ENCODE data around the gene DENND11.
A peak's percentile ranks its signal among the peaks of the same experiment; 100 is the strongest.
"Not testable (repeated sequence)": the region's sequence is repeated elsewhere in the genome, so short reads cannot be mapped to it uniquely, and the experiment has no call there.

The DENND11 gene

GRCh38 chr7:141706239-141707064 is 4.5 kb upstream of the DENND11 start:
- no peak for DNase-seq

DNA sequence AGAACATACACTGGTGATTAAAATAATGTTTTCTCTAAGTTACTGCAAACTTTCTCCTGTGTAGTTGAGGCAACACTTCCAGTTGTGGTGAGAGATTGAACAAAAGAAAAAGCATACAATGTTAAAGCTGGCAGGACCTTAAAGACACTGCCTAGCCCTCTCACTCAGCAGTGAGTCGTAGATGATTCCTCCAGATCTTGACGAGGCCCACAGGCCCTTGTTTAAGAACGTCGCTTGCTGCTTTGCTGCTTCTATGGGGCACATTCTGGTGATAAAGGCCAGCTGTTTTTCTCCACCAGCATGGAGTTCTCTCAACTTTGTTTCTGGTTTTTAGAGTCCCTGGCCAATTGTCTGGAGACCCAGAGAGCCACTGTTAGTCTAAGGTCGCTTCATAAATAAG is 2.8 kb upstream of the DENND11 start:
- DNase-seq, result no peak

DNA sequence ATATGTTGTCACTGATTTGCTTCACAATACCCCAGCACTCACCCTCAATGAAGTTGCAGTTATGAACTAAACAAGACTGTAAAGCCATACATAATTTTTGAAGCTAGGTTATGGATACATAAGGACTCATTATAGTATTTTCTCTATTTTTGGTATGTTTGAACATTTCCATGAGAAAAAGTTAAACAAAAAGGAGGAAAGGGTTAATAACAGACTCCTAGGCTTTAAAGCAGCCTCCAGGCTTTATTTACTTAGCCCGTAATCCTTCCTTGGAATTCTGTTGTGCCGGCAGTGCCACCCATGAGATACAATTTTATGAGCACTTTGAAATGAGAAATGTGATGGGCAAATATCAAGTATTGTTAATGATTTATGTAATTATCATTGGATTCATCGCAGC is 2.1 kb upstream of the DENND11 start:
- no peak for DNase-seq

- no peak for DNase-seq
These were observed 926 bp upstream of the DENND11 start for GRCh38 chr7:141702892-141703291.

- peak; percentile 72 for DNase-seq
These were observed 398 bp downstream of the DENND11 start for GRCh38 chr7:141701489-141702046.

- DNase-seq, result peak; percentile 26
These were observed 1.1 kb downstream of the DENND11 start for GRCh38 chr7:141700848-141701371.

DNA sequence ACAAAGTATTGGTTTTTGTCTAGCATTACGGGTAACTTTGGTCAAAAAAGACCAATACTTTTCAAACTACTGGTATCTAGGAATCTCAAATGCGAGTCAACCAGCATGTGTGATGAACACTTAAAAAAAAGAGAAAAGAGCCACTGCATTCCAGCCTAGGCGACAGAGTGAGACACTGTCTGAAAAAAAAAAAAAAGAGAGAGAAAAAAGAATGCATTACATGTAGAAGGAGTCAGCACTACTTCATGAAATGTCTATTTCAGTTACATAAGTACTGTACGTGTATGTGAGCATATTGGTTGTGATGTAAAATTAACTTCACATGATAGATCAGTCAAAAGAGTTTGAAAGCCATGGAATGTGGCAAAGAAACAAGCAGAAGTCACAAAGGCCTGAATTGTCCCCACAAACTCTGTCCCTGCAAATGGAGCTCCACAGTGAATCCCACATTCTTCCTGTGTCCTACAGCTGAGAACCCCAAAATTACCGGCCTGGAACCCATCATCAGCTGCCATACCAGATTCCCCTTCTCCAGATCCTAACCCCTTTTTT is 1.6 kb downstream of the DENND11 start:
- DNase-seq, result no peak

GRCh38 chr7:141699860-141700259 is 2.1 kb downstream of the DENND11 start:
- DNase-seq, result no peak

DNA sequence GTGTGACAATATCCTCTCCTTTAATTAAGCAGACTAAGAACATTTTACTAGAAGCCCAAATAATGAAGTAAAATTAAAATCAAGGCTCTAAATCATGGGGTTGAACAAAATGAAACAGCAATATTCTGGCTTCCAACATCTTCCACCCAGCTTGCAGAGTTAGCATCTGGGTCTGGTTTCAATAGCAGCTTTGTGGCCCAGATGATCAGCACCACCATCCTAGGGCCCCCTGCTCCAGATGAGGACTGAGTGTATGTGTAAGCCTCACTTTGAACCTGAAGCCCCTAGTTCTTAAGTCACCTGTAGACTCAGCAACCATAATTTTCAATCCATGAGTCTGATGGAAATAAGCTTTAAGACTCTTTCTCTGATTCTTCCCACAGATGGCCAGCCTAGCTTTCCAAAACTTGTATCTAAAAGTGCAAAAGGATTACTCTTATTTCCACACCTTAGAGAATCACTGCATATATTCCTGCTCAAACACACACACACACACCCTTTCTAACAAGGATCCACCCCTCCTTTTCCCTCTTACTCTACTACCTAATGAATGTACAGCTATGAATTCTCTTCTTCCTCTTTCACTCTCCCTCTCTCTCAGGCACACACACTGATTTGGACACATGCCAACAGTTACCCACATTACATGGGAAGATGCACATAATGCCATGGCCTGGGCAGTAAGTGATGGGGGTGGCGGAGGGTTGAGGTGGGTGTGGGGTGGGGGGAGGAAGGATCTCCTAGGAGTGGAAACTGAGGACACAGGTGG is 3.5 kb downstream of the DENND11 start:
- peak; percentile 10 for DNase-seq

GRCh38 chr7:141697211-141697871 is 4.6 kb downstream of the DENND11 start:
- DNase-seq, result no peak

DNA sequence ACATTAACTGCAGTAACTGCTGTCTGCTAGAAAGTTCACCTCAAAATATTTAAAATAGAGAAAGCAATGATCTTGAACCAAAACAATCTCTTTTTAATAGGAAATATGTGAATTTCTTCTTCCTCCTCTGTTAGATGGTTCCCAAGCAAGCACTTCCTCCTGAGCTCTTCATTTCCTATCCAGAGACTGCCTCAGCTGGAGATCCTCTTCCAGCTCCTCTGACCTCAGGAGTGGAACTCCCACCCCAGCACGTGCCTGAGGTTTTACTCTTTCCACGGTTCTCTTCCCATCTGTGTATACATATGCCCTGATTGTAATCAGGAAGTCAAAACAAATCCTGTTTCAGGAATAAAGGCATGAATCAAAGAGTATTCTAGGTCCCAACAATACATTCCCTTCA is 5.6 kb downstream of the DENND11 start:
- DNase-seq, result no peak

GRCh38 chr7:141695803-141696289 is 6.1 kb downstream of the DENND11 start:
- DNase-seq, result no peak

- no peak for DNase-seq
These were observed 8.9 kb downstream of the DENND11 start for GRCh38 chr7:141693082-141693481.

DNA sequence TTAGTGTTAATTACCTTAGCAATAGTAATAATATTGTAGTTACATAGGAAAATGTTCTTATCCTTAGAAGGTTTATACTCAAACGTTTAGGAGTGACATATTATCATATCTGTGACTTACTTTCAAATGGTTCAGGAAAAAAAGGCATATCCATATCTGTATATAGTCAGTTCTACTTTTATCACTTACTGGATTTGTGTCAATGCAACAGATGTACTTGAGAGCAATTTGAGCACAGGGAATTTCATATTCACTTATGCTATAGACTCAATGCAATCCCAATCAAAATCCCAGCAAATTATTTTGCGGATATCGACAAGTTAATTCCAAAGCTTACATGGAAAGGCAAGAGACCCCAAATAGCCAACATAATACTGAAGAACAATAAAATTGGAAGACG is 10.0 kb downstream of the DENND11 start:
- DNase-seq, result no peak

DNA sequence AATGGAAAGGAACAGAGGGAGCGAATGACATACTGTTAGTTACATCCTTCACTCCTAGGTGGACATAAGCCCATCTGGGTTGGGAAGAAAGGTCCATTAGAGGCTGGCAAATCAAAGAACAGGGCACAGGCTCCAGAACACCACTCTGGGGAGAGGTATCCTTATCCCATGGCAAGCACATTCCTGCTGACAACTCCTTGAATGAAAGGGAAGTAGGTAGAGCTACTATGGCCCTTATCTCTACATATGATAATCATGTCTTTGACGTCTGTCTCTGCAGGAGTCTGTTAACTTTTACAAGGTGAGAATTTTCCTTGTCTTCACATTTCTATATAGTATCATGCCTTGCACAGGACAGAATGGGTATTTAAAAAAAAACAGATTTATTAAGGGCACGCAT is 10.4 kb downstream of the DENND11 start:
- DNase-seq, result no peak

- DNase-seq, result not testable (repeated sequence)
These were observed 12.7 kb downstream of the DENND11 start for GRCh38 chr7:141689072-141689825.

GRCh38 chr7:141688043-141688442 is 13.9 kb downstream of the DENND11 start:
- no peak for DNase-seq

DNA sequence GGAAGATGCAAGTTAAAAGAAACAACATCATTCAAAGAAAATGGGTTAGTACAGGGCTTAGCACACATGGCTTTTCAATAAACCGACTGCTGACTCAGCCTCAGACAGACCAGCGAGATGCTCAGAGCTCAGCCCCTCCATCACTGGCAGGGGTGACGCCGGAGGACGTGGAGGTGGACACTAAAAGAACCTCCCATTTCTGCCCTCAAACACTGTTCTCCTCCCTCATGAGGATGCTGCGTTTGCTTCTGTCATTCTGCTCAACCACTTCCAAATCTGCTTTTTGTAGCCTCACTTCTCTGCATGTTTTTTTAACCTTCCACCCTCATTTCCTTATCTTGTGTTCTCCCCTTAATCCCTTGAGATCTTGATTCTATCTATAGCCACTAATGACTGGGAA is 15.3 kb downstream of the DENND11 start:
- no peak for DNase-seq

DNA sequence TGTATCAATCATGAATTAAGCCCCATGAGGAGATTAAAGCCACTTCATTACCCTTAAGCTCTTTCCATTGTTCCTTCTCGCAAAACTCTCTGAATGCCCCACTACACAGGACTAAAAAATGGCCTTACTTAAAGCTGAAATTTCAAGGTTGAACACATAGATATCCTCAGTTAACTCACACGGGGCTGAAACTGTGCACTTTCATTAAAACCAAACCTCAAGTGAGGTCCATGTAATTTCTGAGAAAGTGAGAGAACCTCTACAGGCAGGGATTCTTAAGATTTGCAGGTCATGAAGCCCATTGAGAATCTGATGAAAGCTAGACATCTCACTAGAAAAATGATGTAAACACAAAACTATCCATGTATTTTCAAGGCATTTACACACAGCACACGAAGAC is 15.9 kb downstream of the DENND11 start:
- DNase-seq, result no peak

DNA sequence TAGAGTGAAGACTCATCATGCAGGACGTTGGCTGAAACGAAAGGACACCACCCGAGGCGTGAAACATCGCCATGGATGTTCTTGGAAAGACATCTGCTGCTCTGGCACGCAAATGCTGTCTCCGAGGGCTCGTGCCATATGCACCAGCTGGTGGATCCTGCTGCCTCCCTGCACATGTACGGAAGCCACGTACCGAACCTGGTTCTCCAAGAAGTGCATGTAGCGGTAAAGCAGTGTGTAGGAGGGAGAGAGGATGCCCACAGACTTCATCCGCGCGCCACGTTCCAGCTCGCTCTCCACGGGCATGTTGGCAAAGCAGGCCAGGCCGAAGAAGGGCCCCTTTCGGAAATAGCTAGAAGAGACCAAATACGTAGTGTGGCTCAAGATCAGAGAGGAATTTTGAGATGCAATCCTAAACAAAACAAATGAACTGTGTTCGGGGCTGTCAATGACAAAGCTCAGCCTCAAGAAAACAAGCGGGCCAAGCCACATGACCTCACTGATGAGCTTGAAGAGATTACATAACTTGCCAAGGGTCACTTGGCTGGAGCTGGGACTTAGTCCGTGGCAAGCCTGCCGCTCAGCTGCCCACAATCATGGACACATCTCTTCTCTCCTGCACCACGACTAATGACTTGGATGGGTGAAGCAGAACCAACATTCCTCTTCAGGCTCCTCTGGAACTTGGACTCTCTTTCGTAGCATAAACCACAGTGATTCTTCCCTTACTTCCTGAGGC is 16.5 kb downstream of the DENND11 start:
- no peak for DNase-seq

DNA sequence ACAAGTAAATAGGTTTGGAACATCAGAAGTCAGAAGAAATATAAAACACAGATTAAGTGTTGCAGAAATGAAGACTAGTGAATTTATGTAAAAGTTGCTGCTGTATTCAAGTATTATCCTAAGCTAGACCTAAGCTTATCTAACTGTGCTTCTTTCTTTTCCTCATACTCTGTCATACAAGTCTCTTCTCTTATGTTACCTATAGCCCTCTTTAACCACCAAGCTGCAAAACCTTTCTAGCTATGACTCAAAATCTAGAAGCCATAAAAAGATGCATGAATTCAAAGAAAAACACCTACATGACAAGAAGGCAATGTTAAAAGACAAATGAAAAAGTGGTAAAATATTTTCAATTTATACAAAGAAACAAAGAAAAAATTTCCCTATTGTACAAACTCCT is 23.0 kb downstream of the DENND11 start:
- DNase-seq, result no peak
